ENCODE data around the gene TSPEAR. TPM values are rescaled to one million over a fixed set of nuclear protein-coding genes. Genes with fewer than 3 reads are reported as not detected.

TSPEAR gene
- total RNA-seq, 6 experiments from 2014 or later = not detected

- H3K4me3 Mint-ChIP-seq = no peak overlapping the region
- H3K27ac Mint-ChIP-seq = no peak overlapping the region
- no peaks in the 10 kb centered on the region for H3K9me3 Mint-ChIP-seq
- DNase-seq = no peak
- TF ChIP-seq CTCF (IDR thresholded peaks at IDR 0.05) = no peak
- H3K36me3 Mint-ChIP-seq (ENCODE audit: low read depth) = no peaks in the 10 kb centered on the region
- peaks cover 53% of the 10 kb centered on the region for H3K27me3 Mint-ChIP-seq (ENCODE audit: insufficient read depth)
- H3K4me1 Mint-ChIP-seq (ENCODE audit: low read depth) = peaks cover 11% of the 10 kb centered on the region
These were observed 1.8 kb upstream of the TSPEAR start for GRCh38 chr21:44713130-44713529.

- no peak overlapping the region for H3K4me3 Mint-ChIP-seq
- no peak overlapping the region for H3K27ac Mint-ChIP-seq
- no peaks in the 10 kb centered on the region for H3K9me3 Mint-ChIP-seq
These were observed 1.0 kb upstream of the TSPEAR start for GRCh38 chr21:44712203-44713028.

GRCh38 chr21:44710756-44711326 lies 531 bp downstream of the TSPEAR start:
- TF ChIP-seq CTCF (IDR thresholded peaks at IDR 0.05) = no peak
- Mint-ChIP-seq H3K4me1 (ENCODE audit: low read depth) (peaks cover 11% of the 10 kb centered on the region), H3K4me3 (no peak overlapping the region), H3K27me3 (ENCODE audit: insufficient read depth) (peaks cover 60% of the 10 kb centered on the region), H3K36me3 (ENCODE audit: low read depth) (no peaks in the 10 kb centered on the region), H3K9me3 (no peaks in the 10 kb centered on the region), H3K27ac (no peak overlapping the region)
- no peak for DNase-seq

More at GRCh38 chr21:44712203-44713028, 1.0 kb upstream of the TSPEAR start:
- DNase-seq = no peak
- H3K36me3 Mint-ChIP-seq (ENCODE audit: low read depth) = no peaks in the 10 kb centered on the region
- no peak for TF ChIP-seq CTCF (IDR thresholded peaks at IDR 0.05)
- peaks cover 59% of the 10 kb centered on the region for H3K27me3 Mint-ChIP-seq (ENCODE audit: insufficient read depth)
- H3K4me1 Mint-ChIP-seq (ENCODE audit: low read depth) = peaks cover 11% of the 10 kb centered on the region

GRCh38 chr21:44710294-44710665 lies 1.1 kb downstream of the TSPEAR start:
- Mint-ChIP-seq H3K27me3 (ENCODE audit: insufficient read depth) (peaks cover 62% of the 10 kb centered on the region), H3K4me3 (no peak overlapping the region), H3K36me3 (ENCODE audit: low read depth) (no peaks in the 10 kb centered on the region), H3K9me3 (no peaks in the 10 kb centered on the region), H3K27ac (no peak overlapping the region), H3K4me1 (ENCODE audit: low read depth) (peaks cover 11% of the 10 kb centered on the region)
- TF ChIP-seq CTCF (IDR thresholded peaks at IDR 0.05) = no peak
- DNase-seq = no peak

- no peak for DNase-seq
- Mint-ChIP-seq H3K4me1 (ENCODE audit: low read depth) (peaks cover 11% of the 10 kb centered on the region), H3K36me3 (ENCODE audit: low read depth) (no peaks in the 10 kb centered on the region), H3K4me3 (no peak overlapping the region), H3K27ac (no peak overlapping the region), H3K9me3 (no peaks in the 10 kb centered on the region), H3K27me3 (ENCODE audit: insufficient read depth) (peaks cover 61% of the 10 kb centered on the region)
- no peak for TF ChIP-seq CTCF (IDR thresholded peaks at IDR 0.05)
These were observed 1.7 kb downstream of the TSPEAR start for GRCh38 chr21:44709426-44710293.
